PFSK-1 (cell line): ENCODE data around the gene PHF1. TPM values are rescaled to one million over a fixed set of nuclear protein-coding genes. Genes with fewer than 3 reads are reported as not detected.

ENCODE experiments used
- FOXP2 ChIP-seq: optimal IDR thresholded peaks from 2 replicates; pipeline ENCODE3; 2011; ENCODE audit warnings: borderline replicate concordance, control low read depth, inconsistent platforms; ENCODE audit not compliant: insufficient read depth; ENCODE audit errors: extremely low read length, extremely low read depth
- POLR2AphosphoS5 ChIP-seq: IDR thresholded peaks from 2 replicates; pipeline ENCODE4 v1.6.1; 2012; ENCODE audit warnings: low read depth, mild to moderate bottlenecking, control low read depth, low read length, moderate library complexity
- SIN3A ChIP-seq: IDR thresholded peaks from 2 replicates; pipeline ENCODE4 v1.6.1; 2012; ENCODE audit warnings: mild to moderate bottlenecking, low read length, moderate library complexity, borderline replicate concordance; ENCODE audit not compliant: insufficient read depth
- TAF1 ChIP-seq: IDR thresholded peaks from 2 replicates; pipeline ENCODE4 v1.6.1; 2012; ENCODE audit warnings: low read length, control low read depth, borderline replicate concordance; ENCODE audit not compliant: insufficient read depth
- polyA plus RNA-seq: library from polyadenylated mRNA; unstranded; fragments of >200 nt; gene quantifications from one replicate; pipeline ENCODE4 v1.2.1, GENCODE V29; 2012; ENCODE audit warnings: low read depth, missing spikeins; ENCODE audit not compliant: insufficient read length
- TF ChIP-seq, protein P1 (sequence below), 2 experiments: IDR thresholded peaks; 2 replicates each; pipeline versions ENCODE4 v1.6.1 to v1.8.0; 2011 to 2012; ENCODE audit warnings: low read depth in 2 of 2, low read length in 2 of 2, control low read depth in 1 of 2, inconsistent platforms in 1 of 2, mild to moderate bottlenecking in 1 of 2, moderate library complexity in 1 of 2; ENCODE audit not compliant: insufficient read depth in 1 of 2

The PHF1 gene
- polyA plus RNA-seq = 121 TPM

DNA sequence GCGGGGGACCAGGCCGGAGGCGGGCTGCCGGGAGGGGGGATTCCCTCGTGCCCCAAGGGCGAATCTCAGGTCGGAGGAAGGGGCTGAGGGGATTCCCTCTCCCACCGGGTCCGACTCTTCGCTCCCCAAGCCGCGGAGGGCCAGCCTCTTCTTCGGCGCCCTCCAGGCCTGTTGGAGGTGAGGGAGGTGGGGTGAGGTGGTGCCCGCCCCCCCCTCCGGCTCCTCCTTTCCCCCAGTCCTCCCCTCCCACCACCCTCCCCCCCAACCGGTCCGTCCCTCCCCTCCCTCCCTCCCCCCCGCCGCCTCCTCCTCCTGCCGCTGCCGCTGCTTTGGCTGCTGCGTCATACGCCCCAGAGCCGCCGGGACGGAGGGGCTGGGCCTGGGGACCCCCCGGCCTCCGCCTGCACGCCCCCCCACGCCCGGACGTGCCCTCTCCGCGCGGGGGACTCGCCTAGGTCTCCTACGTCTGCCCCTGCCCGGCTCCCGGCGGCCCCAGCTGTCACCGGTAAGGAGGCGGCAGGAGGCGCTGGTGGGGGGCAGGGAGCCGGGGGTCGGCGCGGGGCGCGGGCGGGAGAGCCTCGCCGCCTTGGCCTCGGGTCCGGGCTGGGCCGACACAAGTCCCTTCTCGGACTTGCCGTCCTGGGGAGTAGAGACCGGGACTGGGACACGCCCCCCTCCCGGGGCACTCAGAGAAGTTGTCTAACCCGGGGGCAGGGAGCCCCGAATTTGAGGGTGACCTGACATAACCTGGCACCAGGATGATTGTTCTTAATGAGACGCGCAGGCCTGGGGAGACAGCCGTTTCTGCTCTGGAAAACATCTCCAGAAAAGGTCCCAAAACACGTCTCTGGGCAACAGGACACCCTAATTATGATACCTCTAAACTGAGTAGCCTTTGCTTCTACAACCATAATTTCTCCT, at the start of gene PHF1:
TSS of gene PHF1 (plus strand) at position 304 of the 921 bp plus-strand sequence. CDS start 1,250 bp downstream, outside the sequence.
- TF ChIP-seq TAF1 = no peak; the same call in 1 of the 2 replicates
- 0 out of 2 replicates have a peak, but pooled peaks have one; percentile 10 for TF ChIP-seq SIN3A

DNA sequence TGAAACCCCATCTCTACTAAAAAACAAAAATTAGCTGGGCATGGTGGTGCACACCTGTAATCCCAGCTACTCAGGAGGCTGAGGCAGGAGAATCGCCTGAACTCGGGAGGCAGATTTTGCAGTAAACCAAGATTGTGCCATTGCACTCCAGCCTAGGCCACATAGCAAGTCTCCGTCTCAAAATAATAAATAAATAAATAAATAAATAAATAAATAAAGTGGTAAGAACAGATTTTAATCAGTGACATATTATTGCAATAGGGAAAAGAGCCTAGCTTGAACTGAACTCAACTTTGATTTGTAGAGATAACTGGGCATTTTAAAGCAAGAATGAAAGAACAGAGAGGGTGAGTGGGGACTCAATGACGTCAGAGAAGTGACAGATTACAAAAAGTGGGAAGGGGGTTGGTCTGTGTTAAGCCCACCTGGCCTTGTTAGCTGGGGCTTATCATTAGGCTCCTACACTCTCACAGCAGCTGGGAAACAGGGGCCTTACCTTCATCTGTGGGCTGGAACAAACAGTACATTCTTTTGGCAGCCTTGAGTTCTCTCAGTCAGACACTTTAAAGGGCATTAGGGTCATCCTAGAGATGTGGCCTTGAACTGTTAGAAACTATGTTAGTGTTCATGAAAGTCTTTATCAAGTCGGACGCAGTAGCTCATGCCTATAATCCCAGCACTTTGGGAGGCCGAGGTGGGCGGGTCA, 43.7 kb upstream of the PHF1 start:
- TF ChIP-seq POLR2AphosphoS5 = no peak
- no peak for TF ChIP-seq SIN3A

DNA sequence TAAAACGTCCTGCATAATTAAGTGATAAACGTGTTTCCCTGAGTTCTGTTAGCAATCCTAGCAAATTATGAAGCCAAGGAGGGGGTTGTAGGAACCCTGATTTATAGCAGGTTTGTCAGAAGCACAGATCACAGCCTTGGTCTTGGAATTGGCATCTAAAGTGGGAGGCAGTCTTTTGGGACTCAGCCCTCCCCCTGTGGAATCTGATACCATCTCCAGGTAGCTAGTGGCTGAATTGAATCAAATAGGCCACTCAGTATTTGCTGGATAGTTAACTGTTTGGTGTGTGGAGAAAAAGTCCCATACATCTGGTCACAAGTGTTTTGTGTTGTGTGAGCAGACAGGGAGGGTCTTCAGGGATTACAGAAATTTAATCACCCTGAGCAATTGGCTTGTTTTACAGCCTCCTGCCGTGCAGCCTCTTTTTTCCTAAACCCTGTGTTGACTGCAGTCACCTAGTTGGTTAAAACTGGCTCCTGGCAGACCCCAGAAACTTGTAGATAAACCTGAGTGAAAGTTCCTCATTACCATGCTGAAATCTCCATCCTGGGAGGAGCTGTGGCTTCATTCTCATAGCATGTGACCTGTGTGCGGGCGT, 38.2 kb upstream of the PHF1 start:
- TF ChIP-seq TAF1 = no peak
- TF ChIP-seq FOXP2 = no peak
- TF ChIP-seq, protein P1, sequence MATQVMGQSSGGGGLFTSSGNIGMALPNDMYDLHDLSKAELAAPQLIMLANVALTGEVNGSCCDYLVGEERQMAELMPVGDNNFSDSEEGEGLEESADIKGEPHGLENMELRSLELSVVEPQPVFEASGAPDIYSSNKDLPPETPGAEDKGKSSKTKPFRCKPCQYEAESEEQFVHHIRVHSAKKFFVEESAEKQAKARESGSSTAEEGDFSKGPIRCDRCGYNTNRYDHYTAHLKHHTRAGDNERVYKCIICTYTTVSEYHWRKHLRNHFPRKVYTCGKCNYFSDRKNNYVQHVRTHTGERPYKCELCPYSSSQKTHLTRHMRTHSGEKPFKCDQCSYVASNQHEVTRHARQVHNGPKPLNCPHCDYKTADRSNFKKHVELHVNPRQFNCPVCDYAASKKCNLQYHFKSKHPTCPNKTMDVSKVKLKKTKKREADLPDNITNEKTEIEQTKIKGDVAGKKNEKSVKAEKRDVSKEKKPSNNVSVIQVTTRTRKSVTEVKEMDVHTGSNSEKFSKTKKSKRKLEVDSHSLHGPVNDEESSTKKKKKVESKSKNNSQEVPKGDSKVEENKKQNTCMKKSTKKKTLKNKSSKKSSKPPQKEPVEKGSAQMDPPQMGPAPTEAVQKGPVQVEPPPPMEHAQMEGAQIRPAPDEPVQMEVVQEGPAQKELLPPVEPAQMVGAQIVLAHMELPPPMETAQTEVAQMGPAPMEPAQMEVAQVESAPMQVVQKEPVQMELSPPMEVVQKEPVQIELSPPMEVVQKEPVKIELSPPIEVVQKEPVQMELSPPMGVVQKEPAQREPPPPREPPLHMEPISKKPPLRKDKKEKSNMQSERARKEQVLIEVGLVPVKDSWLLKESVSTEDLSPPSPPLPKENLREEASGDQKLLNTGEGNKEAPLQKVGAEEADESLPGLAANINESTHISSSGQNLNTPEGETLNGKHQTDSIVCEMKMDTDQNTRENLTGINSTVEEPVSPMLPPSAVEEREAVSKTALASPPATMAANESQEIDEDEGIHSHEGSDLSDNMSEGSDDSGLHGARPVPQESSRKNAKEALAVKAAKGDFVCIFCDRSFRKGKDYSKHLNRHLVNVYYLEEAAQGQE (IDR thresholded peaks at IDR 0.05; ENCODE audit: insufficient read depth in 1 of 2, low read depth in 2 of 2, low read length in 2 of 2) = no peak
- no peak for TF ChIP-seq SIN3A
- TF ChIP-seq POLR2AphosphoS5 = no peak

DNA sequence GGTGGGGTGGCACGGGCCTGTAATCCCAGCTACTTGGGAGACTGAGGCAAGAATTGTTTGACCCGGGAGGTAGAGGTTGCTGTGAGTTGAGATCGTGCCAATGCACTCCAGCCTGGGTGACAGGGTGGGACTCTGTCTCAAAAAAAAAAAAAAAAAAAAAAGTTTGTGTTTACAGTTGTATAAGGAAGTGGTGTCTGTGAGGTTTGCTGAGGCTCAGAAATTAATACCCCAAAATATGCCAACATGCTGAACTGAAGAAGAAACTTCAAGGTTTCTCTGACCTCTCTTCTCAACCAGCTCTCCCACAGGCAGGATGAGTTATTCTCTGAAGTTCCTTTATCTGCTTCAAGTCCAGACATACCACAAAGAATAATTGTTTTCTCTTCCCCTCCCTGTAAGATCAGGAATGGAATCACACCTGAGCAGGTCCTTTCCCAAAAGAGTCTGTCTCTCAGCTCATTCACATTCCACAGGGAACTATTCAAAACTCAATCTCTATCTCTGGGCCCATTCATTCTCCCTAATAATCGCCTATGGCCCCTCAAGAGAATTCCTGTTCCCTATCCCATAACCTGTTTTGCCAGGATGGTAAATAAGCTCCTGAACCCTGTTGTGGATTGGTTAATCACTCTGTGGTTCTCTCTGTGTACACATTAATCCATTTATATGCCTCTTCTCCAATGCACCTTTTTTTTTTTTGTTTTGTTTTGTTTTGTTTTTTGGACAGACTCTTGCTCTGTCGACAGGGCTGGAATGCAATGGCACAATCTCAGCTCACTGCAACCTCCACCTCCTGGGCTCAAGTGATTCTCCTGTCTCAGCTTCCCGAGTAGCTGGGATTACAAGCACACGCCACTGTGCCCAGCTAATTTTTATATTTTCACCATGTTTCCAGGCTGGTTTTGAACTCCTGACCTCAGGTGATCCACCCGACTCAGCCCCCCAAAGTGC, 36.6 kb upstream of the PHF1 start:
- no peak for TF ChIP-seq FOXP2
- TF ChIP-seq SIN3A = no peak
- no peak for TF ChIP-seq TAF1
- TF ChIP-seq, protein P1 (IDR thresholded peaks at IDR 0.05; ENCODE audit: insufficient read depth in 1 of 2, low read depth in 2 of 2, low read length in 2 of 2) = no peak

DNA sequence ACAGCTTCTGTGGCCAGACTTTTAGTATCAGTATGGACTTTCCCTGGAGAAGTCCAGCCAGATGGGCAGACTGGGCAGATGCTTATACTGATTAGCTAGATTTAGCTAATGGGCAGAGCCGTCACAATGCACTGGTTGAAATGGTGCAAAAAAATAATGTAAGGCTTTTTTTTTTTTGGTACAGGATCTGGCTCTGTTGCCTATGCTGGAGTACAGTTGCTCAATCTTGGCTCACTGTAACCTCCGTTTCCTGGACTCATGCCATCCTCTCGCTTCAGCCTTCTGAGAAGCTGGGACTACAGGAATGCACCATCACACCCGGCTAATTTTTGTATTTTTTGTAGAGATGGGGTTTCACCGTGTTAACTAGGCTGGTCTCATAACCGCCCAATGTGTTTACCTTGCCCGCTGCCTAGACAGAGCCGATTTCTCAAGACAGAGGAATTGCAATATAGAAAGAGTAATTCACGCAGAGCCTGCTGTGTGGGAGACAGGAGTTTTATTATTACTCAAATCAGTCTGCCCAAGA, 35.6 kb upstream of the PHF1 start:
- no peak for TF ChIP-seq FOXP2
- TF ChIP-seq, protein P1 (IDR thresholded peaks at IDR 0.05; ENCODE audit: insufficient read depth in 1 of 2, low read depth in 2 of 2, low read length in 2 of 2) = no peak
- no peak for TF ChIP-seq SIN3A
- no peak for TF ChIP-seq TAF1
- TF ChIP-seq POLR2AphosphoS5 = no peak
